Measurements from ENCODE around the gene PEX14. TPM values are rescaled to one million over a fixed set of nuclear protein-coding genes. Genes with fewer than 3 reads are reported as not detected.

PEX14 gene
- total RNA-seq, 1 experiment from 2014 or later, result 20.4 TPM

- peak; percentile 54 for DNase-seq (ENCODE audit: low read depth)
Measured at GRCh38 chr1:10646347-10646861, 171.7 kb downstream of the PEX14 start.

GRCh38 chr1:10647414-10648170 is 172.8 kb downstream of the PEX14 start:
- DNase-seq (ENCODE audit: low read depth), result no peak

- DNase-seq (ENCODE audit: low read depth), result no peak
Measured at GRCh38 chr1:10648689-10649516, 174.2 kb downstream of the PEX14 start.

GRCh38 chr1:10649517-10650201 is 174.9 kb downstream of the PEX14 start:
- DNase-seq (ENCODE audit: low read depth), result no peak

GRCh38 chr1:10650556-10651388 is 176.0 kb downstream of the PEX14 start:
- no peak for DNase-seq (ENCODE audit: low read depth)

- no peak for DNase-seq (ENCODE audit: low read depth)
Measured at GRCh38 chr1:10651389-10651766, 176.6 kb downstream of the PEX14 start.

GRCh38 chr1:10651793-10652192 is 177.0 kb downstream of the PEX14 start:
- DNase-seq (ENCODE audit: low read depth), result no peak

GRCh38 chr1:10652626-10653025 is 177.9 kb downstream of the PEX14 start:
- DNase-seq (ENCODE audit: low read depth), result no peak

GRCh38 chr1:10653370-10654125 is 178.8 kb downstream of the PEX14 start:
- DNase-seq (ENCODE audit: low read depth), result no peak

GRCh38 chr1:10655002-10655401 is 180.3 kb downstream of the PEX14 start:
- DNase-seq (ENCODE audit: low read depth), result no peak

GRCh38 chr1:10656431-10656830 is 181.7 kb downstream of the PEX14 start:
- DNase-seq (ENCODE audit: low read depth), result no peak

- no peak for DNase-seq (ENCODE audit: low read depth)
Measured at GRCh38 chr1:10657088-10657847, 182.5 kb downstream of the PEX14 start.

GRCh38 chr1:10658396-10659066 is 183.8 kb downstream of the PEX14 start:
- DNase-seq (ENCODE audit: low read depth), result no peak

- no peak for DNase-seq (ENCODE audit: low read depth)
Measured at GRCh38 chr1:10659218-10659617, 184.5 kb downstream of the PEX14 start.

- no peak for DNase-seq (ENCODE audit: low read depth)
Measured at GRCh38 chr1:10659646-10660540, 185.1 kb downstream of the PEX14 start.

GRCh38 chr1:10661453-10661852 is 186.7 kb downstream of the PEX14 start:
- DNase-seq (ENCODE audit: low read depth), result no peak

- no peak for DNase-seq (ENCODE audit: low read depth)
Measured at GRCh38 chr1:10662090-10662688, 187.4 kb downstream of the PEX14 start.

Data from HT1080 (cell line).